GM19099 (cell line): Measurements from ENCODE around the gene FAM193B.

Experiments
- POLR2A ChIP-seq: IDR thresholded peaks from 3 replicates; pipeline ENCODE4 v1.6.1; 2011; ENCODE audit warnings: low read depth; ENCODE audit not compliant: insufficient read length; ENCODE audit errors: extremely low read depth

The FAM193B gene

GRCh38 chr5:177554474-177555111 is at the start of gene FAM193B:
FAM193B (minus strand) TSS chr5:177554563; CDS start chr5:177554458, 105 bp downstream.
- TF ChIP-seq POLR2A = peak; percentile 54

- no peak for TF ChIP-seq POLR2A
Observed at GRCh38 chr5:177604116-177604521, 49.8 kb upstream of the FAM193B start.

GRCh38 chr5:177603631-177604030 is 49.3 kb upstream of the FAM193B start:
- TF ChIP-seq POLR2A = no peak

DNA sequence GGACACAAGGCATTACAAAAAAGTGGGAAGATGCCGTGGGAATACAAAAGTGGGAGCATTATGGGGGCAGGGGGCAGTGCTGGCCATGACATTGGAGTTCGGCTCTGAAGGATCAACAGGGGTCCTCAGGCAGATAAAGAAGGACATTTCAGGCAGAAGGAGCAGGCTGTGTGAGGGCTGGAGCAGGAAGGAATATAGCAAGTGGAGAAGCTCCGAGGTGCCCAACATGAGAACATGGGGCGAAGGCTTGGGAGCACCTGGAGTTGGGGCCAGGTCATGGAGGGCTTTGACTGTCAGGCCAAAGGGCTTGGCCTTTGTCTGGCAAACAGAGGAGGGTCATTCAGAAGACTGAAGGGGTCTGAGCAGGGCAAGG is 48.1 kb upstream of the FAM193B start:
- no peak for TF ChIP-seq POLR2A

GRCh38 chr5:177601577-177602457 is 47.5 kb upstream of the FAM193B start:
- TF ChIP-seq POLR2A = no peak

- TF ChIP-seq POLR2A = no peak
Observed at GRCh38 chr5:177601126-177601525, 46.8 kb upstream of the FAM193B start.

- TF ChIP-seq POLR2A = no peak
Observed at GRCh38 chr5:177600508-177601018, 46.2 kb upstream of the FAM193B start.

GRCh38 chr5:177599731-177600507 is 45.6 kb upstream of the FAM193B start, which contains the start of gene B4GALT7:
B4GALT7 (plus strand) TSS chr5:177600132; CDS start chr5:177600211, 79 bp downstream.
- peak; percentile 94 for TF ChIP-seq POLR2A

- no peak for TF ChIP-seq POLR2A
Observed at GRCh38 chr5:177598477-177598876, 44.1 kb upstream of the FAM193B start.

DNA sequence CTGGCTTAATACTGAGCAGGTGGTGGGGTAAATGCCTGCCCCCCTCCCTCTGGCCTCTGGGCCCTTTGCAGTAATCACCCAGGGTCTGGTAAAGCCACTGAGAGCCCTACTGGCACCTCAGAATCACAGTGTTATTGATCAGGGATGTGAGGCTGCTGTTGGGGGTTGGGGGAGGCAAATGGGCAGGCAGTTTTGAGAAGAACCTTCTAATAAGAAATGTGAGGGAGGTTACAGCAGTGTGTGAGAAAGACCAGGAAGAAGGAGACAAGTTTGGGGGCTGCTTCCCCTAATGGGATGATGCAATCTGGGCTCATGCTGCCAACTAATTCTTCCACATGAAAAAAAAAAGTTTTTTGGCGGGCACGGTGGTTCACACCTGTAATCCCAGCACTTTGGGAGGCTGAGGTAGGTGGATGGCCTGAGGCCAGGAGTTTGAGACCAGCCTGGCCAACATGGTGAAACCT is 42.4 kb upstream of the FAM193B start:
- TF ChIP-seq POLR2A = no peak

DNA sequence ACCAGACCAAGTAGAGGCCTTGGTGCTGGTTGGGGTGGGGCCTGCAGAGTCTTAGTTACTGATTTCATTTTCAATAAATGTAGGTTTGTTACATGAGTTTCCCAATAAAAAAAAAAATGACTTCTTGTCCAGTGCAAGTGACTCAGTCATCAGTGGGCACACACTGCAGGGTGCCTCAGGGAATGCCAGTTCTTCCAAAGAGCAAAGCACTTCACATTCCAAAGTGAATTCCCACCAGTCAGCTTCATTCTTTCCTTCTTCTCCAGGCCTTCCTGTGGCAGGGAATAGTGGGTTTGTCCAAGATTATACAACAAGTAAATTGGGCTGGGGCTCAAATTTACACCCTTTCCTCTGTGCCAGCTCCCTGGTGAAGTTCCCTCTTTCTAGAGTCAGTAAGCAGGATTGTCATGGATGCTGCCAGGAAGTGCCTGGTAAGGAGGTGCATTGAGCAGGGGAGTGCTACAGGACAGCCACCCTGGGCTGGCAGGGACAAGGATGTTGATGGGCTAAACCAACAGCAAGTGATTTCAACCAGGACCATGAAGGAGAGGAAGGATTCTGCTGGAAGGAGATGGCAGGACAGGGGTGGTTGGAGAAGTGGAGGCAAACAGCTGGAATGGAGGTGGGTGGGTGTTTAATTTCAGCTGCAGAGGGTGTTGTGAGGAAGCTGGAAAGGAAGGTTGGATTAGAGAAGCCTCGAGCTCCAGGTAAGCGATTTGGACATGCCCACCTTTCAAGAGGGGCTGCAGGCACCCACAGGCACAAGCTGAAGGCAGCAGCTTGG is 41.8 kb upstream of the FAM193B start:
- TF ChIP-seq POLR2A = no peak

GRCh38 chr5:177595026-177595585 is 40.7 kb upstream of the FAM193B start:
- TF ChIP-seq POLR2A = no peak

- no peak for TF ChIP-seq POLR2A
Observed at GRCh38 chr5:177594071-177594470, 39.7 kb upstream of the FAM193B start.

DNA sequence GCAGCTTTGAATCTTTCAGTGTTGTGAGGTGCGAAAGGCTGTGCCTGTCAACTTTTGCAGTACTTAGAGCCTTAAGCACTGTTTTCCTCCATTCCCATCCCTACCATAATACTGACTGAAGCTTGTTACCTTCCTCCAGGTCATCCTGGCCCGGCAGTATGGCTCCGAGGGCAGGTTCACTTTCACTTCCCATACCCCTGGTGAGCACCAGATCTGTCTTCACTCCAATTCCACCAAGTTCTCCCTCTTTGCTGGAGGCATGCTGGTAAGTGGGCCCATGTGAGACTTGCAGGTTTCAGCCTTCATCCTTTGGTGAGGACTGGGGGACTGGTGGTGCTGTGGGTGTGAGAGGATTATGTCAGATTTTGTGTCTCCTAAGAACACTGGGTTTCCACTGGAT is 39.1 kb upstream of the FAM193B start:
- no peak for TF ChIP-seq POLR2A
